GM18511 (cell line): Measurements from ENCODE around the gene FKRP.
"Not testable (repeated sequence)": the region's sequence is repeated elsewhere in the genome, so short reads cannot be mapped to it uniquely, and the experiment has no call there.

ENCODE experiments used
- ATAC-seq: cut with Tn5 transposase; IDR thresholded peaks from one replicate; pipeline ENCODE4 v1.9.1; 2021; ENCODE audit warnings: mild to moderate bottlenecking, moderate library complexity; ENCODE audit not compliant: unreplicated experiment

Gene FKRP

DNA sequence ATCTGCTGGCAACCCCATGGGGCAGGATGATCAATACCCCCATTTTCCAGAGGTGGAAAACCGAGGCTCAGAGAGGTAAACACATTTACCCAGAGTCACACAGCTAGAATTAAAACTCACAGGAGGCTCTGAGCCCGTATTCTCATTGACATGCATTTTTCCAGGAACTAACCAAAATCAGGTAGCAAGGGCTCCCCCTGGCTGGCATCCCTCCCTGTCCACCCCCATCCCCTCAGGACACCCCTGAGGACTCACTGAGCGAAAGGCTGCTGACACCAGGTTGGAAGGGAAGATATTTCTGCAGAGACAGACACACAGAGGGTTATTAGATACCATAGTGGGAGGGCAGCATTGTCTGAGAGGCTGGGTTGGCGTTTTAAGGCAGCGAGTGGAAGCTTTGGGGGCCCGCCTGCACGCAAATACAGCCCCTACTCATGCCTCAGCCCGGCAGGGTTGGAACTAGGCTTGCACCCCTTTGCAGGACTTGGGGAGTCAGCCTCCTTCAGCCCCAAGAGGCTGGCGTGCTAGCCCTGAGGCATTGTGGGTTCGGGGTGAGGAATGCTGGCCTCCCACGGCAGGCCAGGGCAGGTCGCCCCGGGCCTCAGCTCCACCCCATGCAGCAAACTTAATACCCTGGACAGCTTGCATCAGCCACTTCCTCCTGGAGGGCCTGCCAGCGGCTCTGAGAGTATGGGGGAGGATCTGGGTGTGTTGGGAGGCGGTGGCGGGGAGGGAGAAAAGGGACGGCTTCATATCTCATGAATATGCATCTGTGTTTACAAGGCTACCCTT, 38.6 kb downstream of the FKRP start:
- no peak for ATAC-seq

DNA sequence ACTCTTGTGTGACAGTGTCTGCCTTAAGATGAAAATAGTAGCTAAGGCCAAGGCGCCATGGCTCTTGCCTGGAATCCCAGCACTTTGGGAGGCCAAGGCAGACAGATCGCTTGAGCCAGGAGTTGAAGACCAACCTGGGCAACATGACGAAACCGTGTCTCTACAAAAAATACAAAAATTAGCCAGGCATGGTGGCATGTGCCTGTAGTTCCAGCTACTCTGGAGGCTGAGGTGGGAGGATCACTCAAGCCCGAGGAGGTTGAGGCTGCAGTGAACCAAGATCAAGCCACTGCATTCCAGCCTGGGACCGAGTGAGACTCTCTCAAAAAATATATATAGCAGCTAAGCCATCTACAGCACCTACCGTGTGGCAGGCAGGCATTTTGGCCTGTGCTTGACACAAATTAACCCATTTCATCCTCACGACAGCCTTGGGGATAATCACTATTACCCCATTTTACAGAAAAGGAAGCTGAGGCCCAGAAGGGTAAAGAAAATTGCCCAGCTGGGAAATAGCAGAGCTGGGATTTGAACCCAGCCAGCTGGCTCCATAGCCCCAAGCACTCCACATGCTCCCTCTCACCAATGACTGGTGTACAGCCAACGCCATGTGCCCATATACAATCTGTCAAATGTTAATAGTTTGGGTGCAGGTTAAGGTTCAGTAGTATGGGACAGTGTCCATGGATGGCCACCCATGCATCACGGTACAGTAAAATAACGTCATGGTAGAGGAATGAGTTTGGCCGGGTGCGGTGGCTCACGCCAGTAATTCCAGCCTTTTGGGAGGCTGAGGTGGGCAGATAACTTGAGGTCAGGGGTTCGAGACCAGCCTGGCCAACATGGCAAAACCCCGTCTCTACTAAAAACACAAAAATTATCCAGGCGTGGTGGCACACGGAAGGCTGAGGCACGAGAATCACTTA, 39.5 kb downstream of the FKRP start:
- no peak for ATAC-seq

DNA sequence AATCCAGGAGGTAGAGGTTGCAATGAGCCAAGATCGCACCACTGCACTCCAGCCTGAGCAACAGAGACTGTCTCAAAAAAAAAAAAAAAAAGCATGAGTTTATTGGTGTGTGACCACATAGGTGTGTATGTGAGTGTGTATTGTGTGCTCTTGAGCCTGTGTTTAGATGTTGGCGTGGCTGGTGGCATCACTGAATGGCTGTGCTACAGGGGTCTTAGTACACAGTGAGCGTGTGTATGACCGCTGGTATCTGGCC, 40.1 kb downstream of the FKRP start:
- no peak for ATAC-seq

DNA sequence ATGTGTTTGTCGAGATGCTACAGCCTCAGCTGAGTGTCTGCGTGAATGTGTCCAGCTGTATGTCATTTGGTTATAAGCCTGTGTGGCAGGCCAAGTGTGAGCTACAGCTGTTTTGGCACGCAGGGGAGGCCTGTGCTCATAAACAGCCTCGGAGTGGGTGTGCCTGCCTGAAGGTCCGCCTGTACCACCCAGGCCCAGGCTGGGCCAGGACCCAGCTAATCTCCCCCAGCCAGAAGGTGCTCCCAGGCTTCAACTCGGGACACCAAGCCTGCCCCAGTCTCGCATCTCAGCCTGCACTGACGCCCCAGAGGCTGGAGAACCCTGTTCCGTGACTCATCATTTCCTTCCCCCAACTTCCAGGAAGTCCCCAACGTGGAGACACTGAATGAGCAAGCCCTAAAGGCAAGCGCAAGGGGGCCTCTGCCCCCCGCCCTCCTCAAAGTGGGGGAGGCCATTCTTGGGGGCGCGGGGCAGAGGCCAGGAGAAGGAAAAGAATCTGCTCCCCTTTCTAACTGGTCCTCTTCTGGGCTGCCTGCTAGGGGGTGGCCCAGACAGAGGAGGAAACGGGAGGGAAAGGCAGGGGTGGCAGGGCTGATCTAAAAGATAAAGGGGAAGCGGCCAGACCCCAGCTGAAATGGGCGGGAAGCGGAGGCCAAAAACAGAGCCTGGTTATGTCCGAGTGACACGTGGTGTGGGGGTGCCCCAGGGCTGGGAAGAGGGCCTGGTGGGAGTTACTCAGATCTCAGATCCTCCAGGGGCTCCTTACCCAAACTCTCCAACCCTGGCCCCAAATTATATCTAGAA, 40.6 kb downstream of the FKRP start:
- peak; percentile 44 for ATAC-seq

DNA sequence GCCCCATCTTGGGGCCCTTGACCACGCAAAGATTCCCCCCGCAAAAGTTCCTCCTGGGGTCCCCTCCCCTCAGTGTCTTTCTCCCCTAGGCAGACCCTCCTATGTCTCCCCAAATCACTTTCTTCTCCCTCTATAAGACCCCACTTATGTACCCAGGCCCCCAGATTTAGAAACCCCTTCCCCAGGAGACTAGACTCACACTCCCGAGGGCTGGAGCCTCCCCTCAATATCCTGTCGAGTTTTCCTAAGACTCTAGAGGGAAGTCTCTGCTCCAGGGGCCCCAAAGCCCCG, 41.1 kb downstream of the FKRP start:
- no peak for ATAC-seq

DNA sequence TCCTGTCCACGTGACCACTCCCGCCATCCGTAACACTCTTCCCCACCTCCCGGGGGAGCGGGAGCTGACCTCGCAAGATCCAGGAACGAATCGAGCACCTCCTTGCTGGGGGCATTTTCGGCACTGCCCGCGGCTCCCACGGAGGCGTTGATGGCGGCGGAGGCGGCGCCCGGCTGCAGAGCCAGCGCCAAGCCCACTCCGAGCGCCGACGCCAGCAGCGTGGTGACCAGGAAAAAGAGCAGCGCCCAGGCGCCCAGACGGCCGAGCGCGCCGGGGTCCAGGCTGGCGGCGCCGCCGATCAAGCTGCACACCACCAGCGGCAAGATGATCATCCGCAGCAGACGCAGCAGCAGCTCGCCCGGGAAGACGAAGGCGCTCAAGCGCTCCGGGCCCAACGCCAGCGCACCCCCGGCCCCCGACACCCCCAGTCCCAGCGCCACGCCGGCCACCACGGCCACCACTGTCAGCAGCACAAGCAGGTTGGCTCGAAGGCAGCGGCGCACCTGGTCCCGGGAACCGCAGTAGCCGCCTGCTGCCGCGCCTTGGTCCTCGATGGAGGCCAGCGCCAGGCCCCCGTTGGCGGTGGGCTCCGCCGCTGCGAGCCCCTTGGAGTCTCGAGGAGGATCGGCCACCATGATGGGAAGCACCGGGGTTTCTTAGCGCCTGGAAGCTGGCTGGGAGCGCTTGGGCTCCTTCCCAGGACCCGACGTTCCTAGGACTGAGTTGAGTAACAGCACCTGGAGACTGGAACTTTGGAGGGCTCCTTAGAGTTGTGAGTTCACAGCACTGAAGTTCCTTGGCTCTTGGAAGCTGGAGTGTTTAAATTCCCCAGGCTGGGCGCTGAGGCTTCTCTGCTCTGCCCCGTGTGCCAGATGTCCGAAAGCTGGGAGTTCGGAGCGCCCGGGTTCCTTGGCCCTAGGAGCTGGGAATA, 41.7 kb downstream of the FKRP start:
- no peak for ATAC-seq

DNA sequence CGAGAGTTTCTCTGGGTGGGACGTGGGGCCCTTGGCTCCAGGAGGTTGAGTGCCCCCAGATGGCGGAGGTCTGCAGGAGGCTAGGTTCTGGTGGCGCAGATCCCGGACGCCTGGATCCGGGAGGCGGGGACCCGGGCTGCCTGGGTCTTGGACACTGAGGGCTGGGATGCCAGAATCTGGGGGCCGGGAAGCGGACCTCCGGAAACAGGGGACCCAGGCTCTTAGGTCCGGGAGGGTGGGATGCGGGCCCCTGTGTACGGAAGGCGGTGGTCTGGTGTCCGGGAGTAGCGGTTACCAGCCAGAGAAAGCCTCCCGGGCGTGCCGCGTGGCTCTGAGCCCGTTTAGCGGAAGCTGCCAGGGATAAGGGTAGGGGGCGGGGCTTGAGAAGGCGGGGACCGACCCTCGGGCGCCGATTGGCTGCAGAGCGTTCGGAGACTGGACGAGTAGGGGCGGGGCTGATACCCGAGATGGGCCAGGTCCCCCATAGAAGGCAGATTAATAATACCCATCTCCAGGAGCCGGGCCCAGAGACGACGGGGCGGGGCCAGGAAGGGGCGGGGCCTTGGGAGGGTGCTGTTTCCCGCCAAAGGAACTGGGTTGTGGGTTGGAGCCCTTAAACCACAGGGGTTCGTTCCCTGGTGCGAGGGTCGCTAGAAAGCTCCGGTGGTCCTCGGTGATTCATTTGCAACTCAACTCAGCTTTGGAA, 42.6 kb downstream of the FKRP start, which contains the start of gene SLC1A5:
Gene SLC1A5 (minus strand): TSS at position 333 of the 706 bp plus-strand sequence. CDS start 629 bp downstream, outside the sequence.
- ATAC-seq: peak; percentile 63

DNA sequence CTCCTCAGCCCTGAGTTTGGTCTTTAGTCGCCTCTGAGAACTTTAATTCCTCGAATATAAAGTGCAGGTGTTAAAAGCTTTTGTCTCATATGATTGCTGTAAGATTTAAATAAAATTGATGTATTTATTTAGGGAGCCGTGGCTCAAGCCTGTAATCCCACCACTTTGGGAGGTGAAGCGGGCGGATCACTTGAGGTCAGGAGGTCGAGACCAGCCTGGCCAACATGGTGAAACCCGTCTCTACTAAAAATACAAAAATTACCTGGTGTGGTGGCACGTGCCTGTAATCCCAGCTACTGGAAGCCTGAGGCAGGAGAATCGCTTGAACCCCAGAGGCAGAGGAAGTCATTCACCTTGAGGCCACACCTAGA, 43.1 kb downstream of the FKRP start:
- ATAC-seq: no peak

DNA sequence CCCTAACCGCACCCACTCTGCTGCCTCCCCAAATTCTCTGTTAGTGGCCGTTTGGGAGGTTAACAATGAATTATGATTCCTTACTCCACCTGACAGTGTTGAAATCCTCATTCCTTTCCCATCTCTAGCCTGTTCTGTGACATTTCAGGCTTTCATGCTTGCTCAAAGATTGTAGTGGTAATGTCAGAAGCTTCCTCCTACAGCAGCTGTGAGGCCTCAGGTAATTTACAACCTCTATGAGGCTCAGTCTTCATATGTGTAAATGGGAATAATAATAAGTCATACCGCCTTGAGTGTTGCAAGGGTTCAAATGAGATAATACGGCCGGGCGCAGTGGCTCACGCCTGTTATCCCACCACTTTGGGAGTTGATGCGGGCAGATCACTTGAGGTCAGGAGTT, 43.5 kb downstream of the FKRP start:
- ATAC-seq: no peak

DNA sequence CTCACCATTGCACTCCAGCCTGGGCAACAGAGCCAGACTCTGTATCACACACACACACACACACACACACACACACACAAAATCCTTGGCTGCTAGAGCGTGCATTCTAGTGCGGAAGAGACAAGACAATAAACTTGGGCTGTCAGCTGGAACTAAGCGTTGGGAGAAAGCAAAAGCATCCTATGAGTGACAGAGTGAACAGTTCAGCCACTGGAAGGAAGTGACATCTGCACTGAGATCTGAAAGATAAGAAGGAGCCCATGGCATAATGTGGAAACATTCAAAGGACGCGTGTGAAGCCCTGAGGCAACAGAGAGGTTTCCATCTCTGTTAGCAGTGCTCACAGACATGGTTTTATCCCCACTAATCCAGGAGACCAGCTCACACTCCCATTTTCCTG, 46.1 kb downstream of the FKRP start:
- ATAC-seq: no peak

DNA sequence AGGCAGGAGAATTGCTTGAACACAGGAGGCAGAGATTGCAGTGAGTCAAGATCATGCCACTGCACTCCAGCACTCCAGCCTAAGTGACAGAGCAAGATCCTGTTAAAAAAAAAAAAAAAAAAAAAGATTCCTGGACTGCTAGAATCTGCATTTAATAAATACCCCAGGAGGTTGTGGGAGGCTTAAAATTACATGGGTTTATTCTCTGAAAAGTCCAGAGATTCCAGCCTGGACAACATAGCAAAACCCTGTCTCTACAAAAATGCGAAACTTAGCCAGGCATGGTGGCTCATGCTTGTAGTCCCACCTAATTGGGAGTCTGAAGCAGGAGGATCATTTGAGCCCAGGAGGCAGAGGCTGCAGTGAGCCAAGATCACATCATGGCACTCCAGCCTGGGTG, 52.0 kb downstream of the FKRP start:
- ATAC-seq: no peak

DNA sequence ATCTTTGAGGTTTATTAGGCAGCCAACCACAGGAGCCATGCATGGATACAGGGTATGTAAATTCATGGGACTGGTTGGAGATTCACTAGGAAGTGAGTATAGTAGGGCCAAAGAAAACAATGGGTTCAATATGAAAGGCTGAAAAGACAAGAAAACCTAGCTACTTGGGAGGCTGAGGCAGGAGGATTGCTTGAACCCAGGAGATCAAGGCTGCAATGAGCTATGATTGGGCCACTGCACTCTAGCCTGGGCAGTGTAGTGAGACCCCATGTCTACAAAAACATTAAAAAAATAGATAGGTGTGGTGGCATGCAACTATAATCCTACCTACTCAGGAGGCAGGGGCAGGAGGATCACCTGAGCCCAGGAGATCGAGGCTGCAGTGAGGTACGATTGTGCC, 52.9 kb downstream of the FKRP start:
- no peak for ATAC-seq

DNA sequence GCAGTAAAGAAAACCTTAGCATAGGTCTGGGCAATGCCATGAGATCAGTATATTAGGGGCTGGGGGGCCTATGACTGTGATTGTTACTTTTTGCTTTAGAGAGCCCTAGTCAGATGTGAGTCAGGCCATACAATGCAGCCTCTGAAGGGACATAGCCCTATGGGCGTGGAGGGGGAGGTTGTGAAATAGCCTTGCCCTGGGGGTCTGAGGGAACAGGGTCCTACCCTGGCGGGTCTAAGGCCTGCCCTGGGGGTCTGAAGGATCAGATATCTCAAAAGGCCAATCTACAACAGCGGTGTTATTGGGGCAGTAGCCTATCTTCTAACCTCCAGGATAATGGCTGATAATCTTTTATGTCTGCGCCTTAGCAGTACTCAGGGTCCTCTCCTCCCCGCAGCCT, 56.3 kb downstream of the FKRP start:
- ATAC-seq: no peak

DNA sequence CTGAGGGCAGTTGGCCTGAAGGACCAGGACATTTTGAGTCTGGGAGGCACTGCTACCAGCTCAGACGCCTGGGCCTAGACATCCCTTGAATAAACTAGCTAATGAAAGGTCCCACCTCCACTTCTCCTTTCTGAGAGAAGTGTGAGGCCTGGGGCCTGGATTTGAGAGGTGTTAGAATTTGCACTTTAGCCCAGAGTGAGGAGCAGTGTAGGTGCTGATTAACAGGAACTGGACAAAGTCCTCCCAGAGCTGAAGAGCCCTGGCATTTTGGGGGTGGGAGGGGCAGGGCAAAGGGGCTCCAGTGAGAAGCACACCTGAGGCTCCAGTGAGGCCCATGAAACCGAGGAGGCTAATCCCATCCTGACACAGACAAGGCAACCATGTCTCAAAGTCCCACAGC, 57.7 kb downstream of the FKRP start:
- ATAC-seq: no peak

DNA sequence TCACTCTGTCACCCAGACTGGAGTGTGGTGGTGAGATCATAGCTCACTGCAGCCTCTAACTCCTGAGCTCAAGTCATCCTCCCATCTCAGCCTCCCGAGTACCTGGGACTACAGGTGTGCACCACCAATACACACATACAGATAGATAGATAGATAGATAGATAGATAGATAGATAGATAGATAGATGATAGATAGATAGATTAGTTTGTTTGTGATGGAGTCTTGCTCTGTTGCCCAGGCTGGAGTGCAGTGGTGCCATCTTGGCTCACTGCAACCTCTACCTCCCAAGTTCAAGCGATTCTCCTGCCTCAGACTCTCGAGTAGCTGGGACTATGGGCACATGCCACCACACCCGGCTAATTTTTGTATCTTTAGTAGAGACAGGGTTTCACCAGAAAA, 58.6 kb downstream of the FKRP start:
- not testable (repeated sequence) for ATAC-seq

DNA sequence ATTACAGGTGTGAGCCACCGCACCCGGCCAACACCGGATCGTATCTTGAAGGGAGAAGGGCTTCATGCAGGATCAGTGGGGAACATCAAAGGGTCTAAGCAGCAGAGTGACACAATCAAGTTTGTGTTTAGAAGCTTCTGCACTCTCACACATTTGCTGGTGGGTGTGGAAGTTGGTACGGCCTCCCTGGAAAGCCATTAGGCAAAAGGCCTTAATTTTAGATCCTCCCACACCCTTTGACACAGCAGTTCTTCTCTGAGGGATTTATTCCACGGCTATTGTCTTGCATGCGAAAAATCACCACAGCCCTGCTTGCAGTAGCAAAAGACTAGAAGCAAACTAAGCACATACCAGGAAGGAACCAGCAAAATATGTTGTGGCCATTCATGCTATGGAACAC, 60.8 kb downstream of the FKRP start:
- ATAC-seq: no peak
